HFF-Myc (cell line): ENCODE measurements around the gene ZNF717.

Experiments
- DNase-seq: peaks from one replicate; pipeline ENCODE4 v3.0.0-alpha.2; 2011; ENCODE audit warnings: low read depth; ENCODE audit errors: extremely low read depth
- H3K4me3 ChIP-seq: replicated peaks from 2 replicates; pipeline ENCODE4 v1.5.1; 2011; ENCODE audit warnings: low read depth, mild to moderate bottlenecking, control low read depth, low read length
- CTCF ChIP-seq: IDR thresholded peaks from 2 replicates; pipeline ENCODE4 v1.5.1; 2012; ENCODE audit warnings: mild to moderate bottlenecking, low read depth, low read length, control low read depth; ENCODE audit errors: missing control alignments

Gene ZNF717

DNA sequence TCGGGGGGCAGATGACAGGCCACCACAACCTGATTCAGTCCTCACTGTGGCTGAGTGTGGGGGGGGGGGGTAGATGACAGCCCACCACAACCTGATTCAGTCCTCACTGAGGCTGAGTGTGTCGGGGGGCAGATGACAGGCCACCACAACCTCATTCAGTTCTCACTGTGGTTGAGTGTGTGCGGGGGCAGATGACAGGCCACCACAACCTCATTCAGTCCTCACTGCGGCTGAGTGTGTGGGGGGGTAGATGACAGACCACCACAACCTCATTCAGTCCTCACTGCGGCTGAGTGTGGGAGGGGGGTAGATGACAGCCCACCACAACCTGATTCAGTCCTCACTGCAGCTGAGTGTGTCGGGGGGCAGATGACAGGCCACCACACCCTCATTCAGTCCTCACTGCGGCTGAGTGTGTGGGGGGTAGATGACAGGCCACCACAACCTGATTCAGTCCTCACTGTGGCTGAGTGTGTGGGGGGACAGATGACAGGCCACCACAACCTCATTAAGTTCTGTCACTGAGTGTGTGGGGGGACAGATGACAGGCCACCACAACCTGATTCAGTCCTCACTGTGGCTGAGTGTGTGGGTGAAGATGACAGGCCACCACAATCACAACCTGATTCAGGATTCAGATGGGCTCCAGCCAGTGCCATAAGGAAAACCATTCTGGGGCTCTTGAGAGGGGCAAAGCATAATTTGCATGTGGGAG lies 16.9 kb downstream of the ZNF717 start:
- TF ChIP-seq CTCF = no peak
- H3K4me3 ChIP-seq = no peak overlapping the region
- DNase-seq = no peak

GRCh38 chr3:75737831-75738493 lies 47.4 kb downstream of the ZNF717 start:
- no peak overlapping the region for H3K4me3 ChIP-seq
- TF ChIP-seq CTCF = no peak
- DNase-seq = no peak

- no peak for TF ChIP-seq CTCF
- DNase-seq = no peak
Measured at GRCh38 chr3:75727985-75728384, 57.4 kb downstream of the ZNF717 start.

GRCh38 chr3:75692061-75692460 lies 93.3 kb downstream of the ZNF717 start:
- no peak overlapping the region for H3K4me3 ChIP-seq
- TF ChIP-seq CTCF = no peak
- no peak for DNase-seq

More at GRCh38 chr3:75727985-75728384, 57.4 kb downstream of the ZNF717 start:
- H3K4me3 ChIP-seq = no peak overlapping the region

DNA sequence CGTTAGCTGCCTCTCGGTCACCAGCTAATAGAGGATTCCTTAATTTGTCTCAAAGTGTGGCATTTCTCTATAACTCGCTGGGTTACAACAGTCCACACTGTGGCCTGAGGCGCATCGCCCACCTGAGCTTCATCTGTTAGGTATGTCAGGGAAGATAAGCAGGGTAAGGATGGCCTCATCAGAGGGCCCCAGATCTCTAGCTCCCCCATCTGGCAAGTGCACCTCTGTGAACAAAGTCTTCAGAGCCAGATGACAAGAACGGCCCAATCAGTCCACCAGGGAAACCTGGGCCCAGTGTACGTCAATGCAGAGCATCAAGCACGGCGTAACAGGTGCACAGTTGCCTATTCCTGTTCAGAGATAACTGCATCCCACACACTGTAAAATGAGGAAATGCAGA lies 98.0 kb downstream of the ZNF717 start:
- TF ChIP-seq CTCF = no peak
- DNase-seq = no peak
- H3K4me3 ChIP-seq = no peak overlapping the region
